Neural cell (in vitro differentiated cells): Measurements from ENCODE around the gene TMEM86A. TPM values are rescaled to one million over a fixed set of nuclear protein-coding genes. Genes with fewer than 3 reads are reported as not detected.

ENCODE experiments used
- H2AFZ ChIP-seq: fragments of 200-600, 300-800 bp; sonication (generic), shearing (Covaris generic); 2 replicates; pipeline ENCODE4 v1.6.0; 2014; ENCODE audit warnings: low read depth, mild to moderate bottlenecking, antibody characterized with exemption, low read length, moderate library complexity
- H3F3A ChIP-seq: fragments of 200-600 bp; shearing (Covaris generic); 2 replicates; pipeline ENCODE4 v1.6.1; 2016; ENCODE audit warnings: mild to moderate bottlenecking, moderate library complexity, mixed read lengths, antibody characterized with exemption, low read length; ENCODE audit not compliant: insufficient read depth, poor library complexity, severe bottlenecking
- H3K27ac ChIP-seq: fragments of 200-600, 300-800 bp; sonication (generic), shearing (Covaris generic); 2 replicates; pipeline ENCODE4 v1.5.1; 2014; ENCODE audit warnings: mild to moderate bottlenecking, low read length, moderate library complexity
- H3K27me3 ChIP-seq: fragments of 300-800, 200-600 bp; sonication (generic), shearing (Covaris generic); 2 replicates; pipeline ENCODE4 v1.6.0; 2014; ENCODE audit warnings: mild to moderate bottlenecking, low read depth, low read length, moderate library complexity; ENCODE audit not compliant: insufficient read depth
- H3K36me3 ChIP-seq: fragments of 300-800, 200-600 bp; sonication (generic), shearing (Covaris generic); 2 replicates; pipeline ENCODE4 v1.5.1; 2014; ENCODE audit warnings: mild to moderate bottlenecking, antibody characterized with exemption, low read length, moderate library complexity; ENCODE audit not compliant: insufficient read depth
- H3K4me2 ChIP-seq: fragments of 300-800, 200-600 bp; sonication (generic), shearing (Covaris generic); 2 replicates; pipeline ENCODE4 v1.6.0; 2014; ENCODE audit warnings: mild to moderate bottlenecking, low read length
- H3K4me3 ChIP-seq: fragments of 300-800, 200-600 bp; sonication (generic), shearing (Covaris generic); 2 replicates; pipeline ENCODE4 v1.5.1; 2014; ENCODE audit warnings: mild to moderate bottlenecking, low read length, moderate library complexity
- H3K79me2 ChIP-seq: fragments of 200-600 bp; shearing (Covaris generic); replicated peaks from 2 replicates; pipeline ENCODE4 v1.6.0; 2014; ENCODE audit warnings: mild to moderate bottlenecking, low read length, moderate library complexity; ENCODE audit not compliant: insufficient read depth
- H3K9ac ChIP-seq: fragments of 300-800, 200-600 bp; sonication (generic), shearing (Covaris generic); 2 replicates; pipeline ENCODE4 v1.6.1; 2016; ENCODE audit warnings: mild to moderate bottlenecking, low read length, mixed read lengths
- H3K9me2 ChIP-seq: fragments of 200-600 bp; shearing (Covaris generic); 2 replicates; pipeline ENCODE4 v1.6.1; 2016; ENCODE audit warnings: mild to moderate bottlenecking, low read length, mixed read lengths; ENCODE audit not compliant: insufficient read depth
- H3K9me3 ChIP-seq: fragments of 200-600, 300-800 bp; sonication (generic), shearing (Covaris generic); 2 replicates; pipeline ENCODE4 v1.6.1; 2016; ENCODE audit warnings: mild to moderate bottlenecking, mixed run types, low read length, moderate library complexity, mixed read lengths
- H4K20me1 ChIP-seq: fragments of 200-600 bp; shearing (Covaris generic); 2 replicates; pipeline ENCODE4 v1.6.1; 2016; ENCODE audit warnings: mild to moderate bottlenecking, mixed run types; ENCODE audit not compliant: insufficient read depth
- EP300 ChIP-seq: fragments of 450-650 bp; conservative IDR thresholded peaks from 2 replicates; pipeline ENCODE4 v1.6.1; 2014; ENCODE audit warnings: antibody characterized with exemption, mild to moderate bottlenecking, moderate library complexity; ENCODE audit not compliant: poor library complexity, severe bottlenecking
- EZH2 ChIP-seq: fragments of 200-600, 300-800 bp; shearing (Covaris generic), sonication (generic); IDR thresholded peaks from 2 replicates; pipeline ENCODE4 v1.6.1; 2014; ENCODE audit warnings: antibody characterized with exemption, low read length, borderline replicate concordance, mild to moderate bottlenecking; ENCODE audit not compliant: insufficient read depth, poor library complexity, severe bottlenecking
- MXI1 ChIP-seq: fragments of 450-650 bp; conservative IDR thresholded peaks from 2 replicates; pipeline ENCODE4 v1.6.1; 2014; ENCODE audit warnings: antibody characterized with exemption, mild to moderate bottlenecking; ENCODE audit not compliant: poor library complexity, severe bottlenecking
- POLR2AphosphoS5 ChIP-seq: IDR thresholded peaks from 2 replicates; pipeline ENCODE4 v1.6.1; 2012
- RAD21 ChIP-seq: fragments of 450-650 bp; conservative IDR thresholded peaks from 2 replicates; pipeline ENCODE4 v1.6.1; 2014; ENCODE audit warnings: antibody characterized with exemption, mild to moderate bottlenecking, moderate library complexity
- SMC3 ChIP-seq: fragments of 450-650 bp; conservative IDR thresholded peaks from 2 replicates; pipeline ENCODE4 v1.6.1; 2014; ENCODE audit warnings: antibody characterized with exemption, mild to moderate bottlenecking, moderate library complexity; ENCODE audit not compliant: poor library complexity
- TAF1 ChIP-seq: IDR thresholded peaks from 2 replicates; pipeline ENCODE4 v1.6.1; 2012; ENCODE audit warnings: low read depth
- polyA plus RNA-seq: library from polyadenylated mRNA; depleted of rRNA; stranded (reverse); fragments of >200 nt; gene quantifications from 2 replicates; pipeline ENCODE4 v1.2.3, GENCODE V29; 2014
- TF ChIP-seq, protein P1 (sequence below): fragments of 450-650 bp; IDR thresholded peaks from 2 replicates; pipeline ENCODE4 v1.5.1; 2014; ENCODE audit warnings: antibody characterized with exemption, mild to moderate bottlenecking, moderate library complexity; ENCODE audit not compliant: poor library complexity, severe bottlenecking
- TF ChIP-seq, protein P2 (sequence below): IDR thresholded peaks from 2 replicates; pipeline ENCODE4 v1.6.1; 2012; ENCODE audit warnings: borderline replicate concordance

Gene TMEM86A
- polyA plus RNA-seq, 1 donor from 2014 or later, result 3.3 TPM

DNA sequence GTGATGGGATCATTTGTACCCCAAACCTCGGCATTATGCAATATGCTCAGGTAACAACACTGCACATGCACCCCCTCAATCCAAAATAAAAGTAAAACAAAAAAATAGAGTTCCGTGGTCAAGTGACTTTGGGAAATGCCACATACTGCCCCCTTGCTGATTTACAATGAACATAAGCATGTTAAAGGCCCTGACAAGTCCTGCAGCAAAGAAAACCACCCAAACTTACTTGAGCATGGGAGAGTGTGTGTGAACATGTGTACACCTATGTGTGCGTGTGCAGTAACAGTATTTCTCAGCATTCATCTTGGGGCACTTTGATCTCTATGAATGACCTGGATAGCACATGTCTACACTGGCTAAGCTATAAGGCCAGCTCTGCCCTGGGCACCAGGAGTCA lies 43.2 kb downstream of the TMEM86A start:
- Histone ChIP-seq H3K36me3 (no peaks in the 10 kb centered on the region), H3K27ac (no peak overlapping the region), H3K9ac (no peak overlapping the region), H2AFZ (no peak overlapping the region), H3K4me3 (no peak overlapping the region), H3F3A (no peaks in the 10 kb centered on the region), H3K79me2 (no peaks in the 10 kb centered on the region), H3K9me2 (no peaks in the 10 kb centered on the region), H4K20me1 (no peaks in the 10 kb centered on the region), H3K9me3 (no peaks in the 10 kb centered on the region), H3K4me2 (no peak overlapping the region), H3K27me3 (no peaks in the 10 kb centered on the region)
- no peak for TF ChIP-seq RAD21
- TF ChIP-seq EP300, result no peak
- TF ChIP-seq POLR2AphosphoS5, result no peak
- TF ChIP-seq EZH2, result no peak
- no peak for TF ChIP-seq SMC3
- TF ChIP-seq, protein P1, sequence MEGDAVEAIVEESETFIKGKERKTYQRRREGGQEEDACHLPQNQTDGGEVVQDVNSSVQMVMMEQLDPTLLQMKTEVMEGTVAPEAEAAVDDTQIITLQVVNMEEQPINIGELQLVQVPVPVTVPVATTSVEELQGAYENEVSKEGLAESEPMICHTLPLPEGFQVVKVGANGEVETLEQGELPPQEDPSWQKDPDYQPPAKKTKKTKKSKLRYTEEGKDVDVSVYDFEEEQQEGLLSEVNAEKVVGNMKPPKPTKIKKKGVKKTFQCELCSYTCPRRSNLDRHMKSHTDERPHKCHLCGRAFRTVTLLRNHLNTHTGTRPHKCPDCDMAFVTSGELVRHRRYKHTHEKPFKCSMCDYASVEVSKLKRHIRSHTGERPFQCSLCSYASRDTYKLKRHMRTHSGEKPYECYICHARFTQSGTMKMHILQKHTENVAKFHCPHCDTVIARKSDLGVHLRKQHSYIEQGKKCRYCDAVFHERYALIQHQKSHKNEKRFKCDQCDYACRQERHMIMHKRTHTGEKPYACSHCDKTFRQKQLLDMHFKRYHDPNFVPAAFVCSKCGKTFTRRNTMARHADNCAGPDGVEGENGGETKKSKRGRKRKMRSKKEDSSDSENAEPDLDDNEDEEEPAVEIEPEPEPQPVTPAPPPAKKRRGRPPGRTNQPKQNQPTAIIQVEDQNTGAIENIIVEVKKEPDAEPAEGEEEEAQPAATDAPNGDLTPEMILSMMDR, result no peak
- TF ChIP-seq, protein P2, sequence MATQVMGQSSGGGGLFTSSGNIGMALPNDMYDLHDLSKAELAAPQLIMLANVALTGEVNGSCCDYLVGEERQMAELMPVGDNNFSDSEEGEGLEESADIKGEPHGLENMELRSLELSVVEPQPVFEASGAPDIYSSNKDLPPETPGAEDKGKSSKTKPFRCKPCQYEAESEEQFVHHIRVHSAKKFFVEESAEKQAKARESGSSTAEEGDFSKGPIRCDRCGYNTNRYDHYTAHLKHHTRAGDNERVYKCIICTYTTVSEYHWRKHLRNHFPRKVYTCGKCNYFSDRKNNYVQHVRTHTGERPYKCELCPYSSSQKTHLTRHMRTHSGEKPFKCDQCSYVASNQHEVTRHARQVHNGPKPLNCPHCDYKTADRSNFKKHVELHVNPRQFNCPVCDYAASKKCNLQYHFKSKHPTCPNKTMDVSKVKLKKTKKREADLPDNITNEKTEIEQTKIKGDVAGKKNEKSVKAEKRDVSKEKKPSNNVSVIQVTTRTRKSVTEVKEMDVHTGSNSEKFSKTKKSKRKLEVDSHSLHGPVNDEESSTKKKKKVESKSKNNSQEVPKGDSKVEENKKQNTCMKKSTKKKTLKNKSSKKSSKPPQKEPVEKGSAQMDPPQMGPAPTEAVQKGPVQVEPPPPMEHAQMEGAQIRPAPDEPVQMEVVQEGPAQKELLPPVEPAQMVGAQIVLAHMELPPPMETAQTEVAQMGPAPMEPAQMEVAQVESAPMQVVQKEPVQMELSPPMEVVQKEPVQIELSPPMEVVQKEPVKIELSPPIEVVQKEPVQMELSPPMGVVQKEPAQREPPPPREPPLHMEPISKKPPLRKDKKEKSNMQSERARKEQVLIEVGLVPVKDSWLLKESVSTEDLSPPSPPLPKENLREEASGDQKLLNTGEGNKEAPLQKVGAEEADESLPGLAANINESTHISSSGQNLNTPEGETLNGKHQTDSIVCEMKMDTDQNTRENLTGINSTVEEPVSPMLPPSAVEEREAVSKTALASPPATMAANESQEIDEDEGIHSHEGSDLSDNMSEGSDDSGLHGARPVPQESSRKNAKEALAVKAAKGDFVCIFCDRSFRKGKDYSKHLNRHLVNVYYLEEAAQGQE, result no peak
- TF ChIP-seq TAF1, result no peak
- TF ChIP-seq MXI1, result no peak

DNA sequence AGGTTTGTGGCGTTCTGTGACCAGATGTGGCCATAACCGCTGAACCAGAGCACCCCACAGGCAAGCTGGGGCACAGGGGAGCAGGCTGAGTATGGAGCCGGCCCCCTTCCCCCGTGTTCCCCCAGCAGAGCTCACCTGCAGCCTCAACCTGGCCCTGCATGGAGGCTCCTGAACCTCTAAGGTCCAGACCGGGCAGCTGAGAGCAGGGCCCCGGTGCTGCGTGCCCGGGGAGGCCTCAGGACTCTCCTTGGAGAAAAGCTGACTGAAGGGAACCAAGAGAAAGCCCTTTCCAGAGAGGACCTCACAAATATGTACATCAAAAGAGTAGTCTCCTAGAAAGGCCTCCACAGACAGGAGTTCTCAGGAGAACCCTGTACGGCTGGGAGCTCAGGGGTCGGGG lies 44.8 kb downstream of the TMEM86A start:
- no peak overlapping the region for H3K4me3 ChIP-seq
- no peaks in the 10 kb centered on the region for H3K36me3 ChIP-seq
- H3K4me2 ChIP-seq, result no peak overlapping the region
- no peaks in the 10 kb centered on the region for H3K79me2 ChIP-seq
- no peaks in the 10 kb centered on the region for H4K20me1 ChIP-seq
- H3K9me2 ChIP-seq, result no peaks in the 10 kb centered on the region
- no peak overlapping the region for H3K9ac ChIP-seq
- no peaks in the 10 kb centered on the region for H3F3A ChIP-seq
- TF ChIP-seq EZH2, result no peak
- no peak for TF ChIP-seq TAF1
- no peak for TF ChIP-seq SMC3
- no peak for TF ChIP-seq POLR2AphosphoS5
- TF ChIP-seq, protein P2, result no peak
- H3K27ac ChIP-seq, result no peak overlapping the region
- H3K9me3 ChIP-seq, result no peaks in the 10 kb centered on the region
- H3K27me3 ChIP-seq, result no peaks in the 10 kb centered on the region
- H2AFZ ChIP-seq, result no peak overlapping the region
